ENCODE data around the gene DNAJB7. TPM values are rescaled to one million over a fixed set of nuclear protein-coding genes. Genes with fewer than 3 reads are reported as not detected.

The DNAJB7 gene
- total RNA-seq, 4 donors from 2014 or later = not detected

DNA sequence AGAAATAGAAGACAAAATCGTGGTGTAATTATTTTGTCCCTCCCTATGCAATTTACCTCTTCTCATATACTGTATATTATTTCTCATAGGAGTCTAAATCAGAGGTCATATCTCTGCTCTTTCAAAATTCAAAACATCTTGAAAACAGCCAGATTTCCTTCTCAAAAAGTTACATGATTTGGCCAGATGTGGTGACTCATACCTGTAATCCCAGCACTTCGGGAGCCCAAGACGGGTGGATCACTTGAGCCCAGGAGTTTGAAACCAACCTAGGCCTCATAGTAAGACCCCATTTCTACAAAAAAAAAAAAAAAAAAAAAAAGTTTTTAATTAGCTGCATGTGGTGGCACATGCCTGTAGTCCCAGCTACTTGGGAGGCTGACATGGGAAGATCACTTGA lies 29.0 kb upstream of the DNAJB7 start:
- no peak overlapping the region for H3K4me3 ChIP-seq
- intact Hi-C loops (cut with DNase I) = loop anchor here (10.0 kb wide), 1 partner anchor 206 kb away; no protein-coding TSS in a partner anchor
- H3K27ac ChIP-seq (replicated peaks in 1 of 4) = no peak overlapping the region
- WGBS = 83% methylated on average over 3 of the region's 3 CpGs
- no peaks in the 10 kb centered on the region for H3K9me3 ChIP-seq
- H3K36me3 ChIP-seq = peaks cover 29 to 86% (median 63%) of the 10 kb centered on the region in 4 donors
- H3K27me3 ChIP-seq = no peaks in the 10 kb centered on the region
- no peaks in the 10 kb centered on the region for H3K4me1 ChIP-seq
- no peak for TF ChIP-seq POLR2A (IDR thresholded peaks at IDR 0.05; ENCODE audit: low read depth)
- no peak for TF ChIP-seq EP300 (IDR thresholded peaks at IDR 0.05)
- no peak for TF ChIP-seq POLR2AphosphoS5 (IDR thresholded peaks at IDR 0.05)
- TF ChIP-seq, protein P1, sequence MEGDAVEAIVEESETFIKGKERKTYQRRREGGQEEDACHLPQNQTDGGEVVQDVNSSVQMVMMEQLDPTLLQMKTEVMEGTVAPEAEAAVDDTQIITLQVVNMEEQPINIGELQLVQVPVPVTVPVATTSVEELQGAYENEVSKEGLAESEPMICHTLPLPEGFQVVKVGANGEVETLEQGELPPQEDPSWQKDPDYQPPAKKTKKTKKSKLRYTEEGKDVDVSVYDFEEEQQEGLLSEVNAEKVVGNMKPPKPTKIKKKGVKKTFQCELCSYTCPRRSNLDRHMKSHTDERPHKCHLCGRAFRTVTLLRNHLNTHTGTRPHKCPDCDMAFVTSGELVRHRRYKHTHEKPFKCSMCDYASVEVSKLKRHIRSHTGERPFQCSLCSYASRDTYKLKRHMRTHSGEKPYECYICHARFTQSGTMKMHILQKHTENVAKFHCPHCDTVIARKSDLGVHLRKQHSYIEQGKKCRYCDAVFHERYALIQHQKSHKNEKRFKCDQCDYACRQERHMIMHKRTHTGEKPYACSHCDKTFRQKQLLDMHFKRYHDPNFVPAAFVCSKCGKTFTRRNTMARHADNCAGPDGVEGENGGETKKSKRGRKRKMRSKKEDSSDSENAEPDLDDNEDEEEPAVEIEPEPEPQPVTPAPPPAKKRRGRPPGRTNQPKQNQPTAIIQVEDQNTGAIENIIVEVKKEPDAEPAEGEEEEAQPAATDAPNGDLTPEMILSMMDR (IDR thresholded peaks at IDR 0.05) = no peak
- no peak for DNase-seq (ENCODE audit: extremely low spot score)

DNA sequence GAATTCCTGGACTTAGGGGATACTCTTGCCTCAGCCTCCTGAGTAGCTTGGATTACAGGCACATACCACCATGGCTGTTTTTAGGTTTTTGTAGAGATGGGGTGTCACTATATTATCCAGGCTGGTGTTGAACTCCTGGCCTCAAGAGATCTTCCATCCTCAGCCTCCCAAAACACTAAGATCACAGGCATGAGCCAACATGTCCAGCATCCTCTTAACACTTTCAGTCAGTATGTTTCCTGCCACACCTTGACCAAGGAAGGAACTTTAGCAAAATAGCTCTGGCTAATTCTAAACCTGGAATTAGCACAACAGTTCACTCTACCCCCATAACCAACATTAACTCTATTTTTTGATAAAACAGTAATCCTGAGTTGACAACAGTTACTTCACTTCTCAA lies 27.2 kb upstream of the DNAJB7 start:
- intact Hi-C loops (cut with DNase I) = no loop called here
- no peaks in the 10 kb centered on the region for H3K27me3 ChIP-seq
- DNase-seq (ENCODE audit: extremely low spot score) = no peak
- no peak overlapping the region for H3K4me3 ChIP-seq
- no peaks in the 10 kb centered on the region for H3K4me1 ChIP-seq
- H3K36me3 ChIP-seq = peaks cover 29 to 90% (median 73%) of the 10 kb centered on the region in 4 donors
- no peak for TF ChIP-seq POLR2A (IDR thresholded peaks at IDR 0.05; ENCODE audit: low read depth)
- TF ChIP-seq EP300 (IDR thresholded peaks at IDR 0.05) = no peak
- TF ChIP-seq, protein P1 (IDR thresholded peaks at IDR 0.05) = no peak
- TF ChIP-seq POLR2AphosphoS5 (IDR thresholded peaks at IDR 0.05) = no peak
- no peaks in the 10 kb centered on the region for H3K9me3 ChIP-seq
- no peak overlapping the region for H3K27ac ChIP-seq (replicated peaks in 1 of 4)

DNA sequence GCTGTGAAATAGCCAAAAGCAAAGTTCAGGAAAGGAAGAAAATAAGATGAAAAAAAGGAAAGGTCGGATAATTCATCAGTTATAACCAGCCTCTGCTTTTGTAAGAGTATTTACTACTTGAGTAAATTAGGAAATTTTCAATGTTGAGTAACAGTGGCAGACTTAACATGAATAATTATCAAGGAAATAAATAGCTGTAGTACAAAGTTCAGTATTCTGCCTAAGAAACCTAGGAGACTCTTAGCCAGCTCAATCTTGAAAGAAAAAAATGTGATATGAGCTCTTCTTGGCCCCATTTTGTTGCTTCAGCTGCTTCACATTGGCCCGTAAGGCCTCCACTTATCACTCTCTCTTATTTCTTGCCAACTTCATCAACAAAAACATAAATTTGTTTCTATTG lies 17.0 kb upstream of the DNAJB7 start:
- no peaks in the 10 kb centered on the region for H3K9me3 ChIP-seq

DNA sequence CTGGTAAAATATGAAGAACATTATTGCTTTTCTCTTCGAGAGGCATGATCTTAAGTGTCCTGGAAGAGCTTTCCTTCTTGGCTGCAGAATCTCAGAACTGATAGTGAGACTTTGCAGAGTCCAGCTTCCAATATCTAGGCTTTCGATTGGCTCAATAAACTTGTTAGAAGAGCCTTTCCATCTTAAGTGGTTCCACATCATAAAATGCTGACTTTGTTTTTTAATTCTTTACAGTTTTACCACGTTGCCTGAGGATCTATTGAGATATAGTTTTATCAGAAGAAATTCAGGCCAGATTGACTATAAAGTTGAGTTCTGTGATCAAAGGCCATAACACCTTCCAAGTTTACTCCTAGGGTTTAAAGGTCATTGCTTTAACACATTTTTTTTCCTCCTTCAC lies 15.6 kb upstream of the DNAJB7 start:
- intact Hi-C loops (cut with DNase I) = no loop called here
- Histone ChIP-seq H3K27ac (replicated peaks in 1 of 4) (no peak overlapping the region), H3K4me3 (no peak overlapping the region), H3K36me3 (peaks cover 9 to 52% (median 21%) of the 10 kb centered on the region in 4 donors), H3K9me3 (no peaks in the 10 kb centered on the region), H3K4me1 (no peaks in the 10 kb centered on the region), H3K27me3 (no peaks in the 10 kb centered on the region)
- TF ChIP-seq, protein P1 (IDR thresholded peaks at IDR 0.05) = no peak
- TF ChIP-seq POLR2A (IDR thresholded peaks at IDR 0.05; ENCODE audit: low read depth) = no peak
- no peak for TF ChIP-seq EP300 (IDR thresholded peaks at IDR 0.05)
- no peak for DNase-seq (ENCODE audit: extremely low spot score)
- 63% methylated on average over 3 of the region's 3 CpGs for WGBS

More for the DNA sequence above, 17.0 kb upstream of the DNAJB7 start:
- 86% methylated on average over 2 of the region's 2 CpGs for WGBS
- Histone ChIP-seq H3K27me3 (no peaks in the 10 kb centered on the region), H3K27ac (replicated peaks in 1 of 4) (no peak overlapping the region), H3K4me3 (no peak overlapping the region), H3K36me3 (peaks cover 19 to 55% (median 26%) of the 10 kb centered on the region in 4 donors), H3K4me1 (no peaks in the 10 kb centered on the region)
- TF ChIP-seq EP300 (IDR thresholded peaks at IDR 0.05) (no peak), POLR2AphosphoS5 (IDR thresholded peaks at IDR 0.05) (no peak), POLR2A (IDR thresholded peaks at IDR 0.05; ENCODE audit: low read depth) (no peak)
- TF ChIP-seq, protein P1 (IDR thresholded peaks at IDR 0.05) = no peak
- intact Hi-C loops (cut with DNase I) = no loop called here
- no peak for DNase-seq (ENCODE audit: extremely low spot score)

DNA sequence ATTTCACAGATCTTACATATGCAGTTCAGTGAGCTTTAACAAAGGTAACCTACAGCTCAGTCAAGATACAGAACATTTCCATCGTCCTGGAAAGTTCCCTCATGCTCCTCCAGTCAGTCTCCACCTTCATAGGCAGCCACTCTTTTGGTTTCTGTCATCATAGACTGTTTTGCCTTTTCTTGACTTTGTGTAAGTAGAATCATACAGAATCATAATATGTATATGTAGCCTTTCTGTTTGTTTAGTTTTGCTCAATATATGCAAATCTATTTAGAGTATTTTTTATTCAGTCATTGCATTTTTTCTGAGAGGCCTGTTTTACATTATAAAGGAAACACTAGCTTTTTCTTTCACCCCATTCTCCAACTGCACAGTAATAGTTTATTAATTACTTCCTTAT lies 15.0 kb upstream of the DNAJB7 start:
- Histone ChIP-seq H3K27ac (replicated peaks in 1 of 4) (no peak overlapping the region), H3K27me3 (no peaks in the 10 kb centered on the region), H3K4me1 (no peaks in the 10 kb centered on the region), H3K4me3 (no peak overlapping the region), H3K9me3 (no peaks in the 10 kb centered on the region), H3K36me3 (peaks cover 3 to 52% (median 17%) of the 10 kb centered on the region in 4 donors)
- DNase-seq (ENCODE audit: extremely low spot score) = no peak
- 63% methylated on average over 1 of the region's 1 CpG for WGBS
- intact Hi-C loops (cut with DNase I) = no loop called here
- TF ChIP-seq EP300 (IDR thresholded peaks at IDR 0.05) = no peak
- no peak for TF ChIP-seq POLR2AphosphoS5 (IDR thresholded peaks at IDR 0.05)
- TF ChIP-seq POLR2A (IDR thresholded peaks at IDR 0.05; ENCODE audit: low read depth) = no peak
- TF ChIP-seq, protein P1 (IDR thresholded peaks at IDR 0.05) = no peak
